Measurements from ENCODE around the gene PSD4.

PSD4 gene

DNA sequence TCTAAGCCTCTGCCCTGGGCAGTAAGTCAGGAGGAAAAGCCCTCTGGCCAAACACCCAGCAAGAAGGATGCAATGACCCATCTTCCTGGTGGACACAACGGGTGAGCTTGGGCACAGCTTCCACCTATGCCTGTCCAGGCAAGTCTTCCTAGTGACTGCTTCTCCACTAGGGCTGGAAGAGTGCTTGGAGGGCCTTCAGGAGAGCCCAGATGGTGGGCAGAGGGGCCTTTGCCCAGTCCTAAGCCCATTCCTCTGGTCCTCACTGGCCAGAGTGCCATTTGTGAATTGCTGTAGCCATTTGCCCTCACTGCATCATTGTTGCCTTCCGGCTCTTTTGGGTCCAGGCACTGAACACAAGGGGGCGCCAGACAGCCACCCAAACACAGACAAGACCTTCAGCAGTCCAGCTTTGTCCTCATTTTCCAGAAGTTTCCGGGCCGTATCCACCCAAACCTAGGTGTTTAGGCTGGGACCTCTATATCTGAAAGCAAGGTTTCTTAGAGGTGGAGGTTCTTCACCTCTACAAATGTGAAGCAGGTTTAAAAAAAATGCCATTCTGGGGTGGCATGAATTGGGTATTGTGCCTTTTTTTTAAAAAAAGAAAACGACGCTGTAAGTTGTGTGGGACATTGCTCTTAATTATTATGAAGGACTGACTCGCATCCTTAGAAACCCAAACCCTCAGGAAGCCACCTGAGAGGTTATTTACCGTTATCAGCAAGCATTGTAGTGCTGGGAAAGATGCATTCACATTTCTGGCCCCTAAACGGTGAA lies 75.4 kb downstream of the PSD4 start:
- peak; percentile 98 for ATAC-seq
- TF ChIP-seq BACH2 (CRISPR knock-in tag; IDR thresholded peaks at IDR 0.05; ENCODE audit: borderline replicate concordance): no peak
- no peak for TF ChIP-seq ARNTL (CRISPR knock-in tag; IDR thresholded peaks at IDR 0.05; ENCODE audit: borderline replicate concordance, low read depth)
- no peak for TF ChIP-seq ZNF70 (CRISPR knock-in tag; IDR thresholded peaks at IDR 0.05)
- TF ChIP-seq GLIS3 (CRISPR knock-in tag; IDR thresholded peaks at IDR 0.05): no peak
- no peak for TF ChIP-seq RARB (CRISPR knock-in tag; IDR thresholded peaks at IDR 0.05)
- TF ChIP-seq PATZ1 (CRISPR knock-in tag; IDR thresholded peaks at IDR 0.05; ENCODE audit: borderline replicate concordance): no peak
- no peak for TF ChIP-seq CSDC2 (CRISPR knock-in tag; IDR thresholded peaks at IDR 0.05)
- TF ChIP-seq CSRNP3 (CRISPR knock-in tag; IDR thresholded peaks at IDR 0.05): no peak
- TF ChIP-seq ZC3H10 (CRISPR knock-in tag; IDR thresholded peaks at IDR 0.05): no peak
- TF ChIP-seq ISL1 (CRISPR knock-in tag; IDR thresholded peaks at IDR 0.05): no peak
- TF ChIP-seq ZFP30 (CRISPR knock-in tag; IDR thresholded peaks at IDR 0.05): no peak
- no peak for TF ChIP-seq PPARA (CRISPR knock-in tag; IDR thresholded peaks at IDR 0.05; ENCODE audit: borderline replicate concordance)
- no peak for TF ChIP-seq ZNF565 (CRISPR knock-in tag; conservative IDR thresholded peaks at IDR 0.05; ENCODE audit: low read depth)
- no peak for TF ChIP-seq OSR1 (CRISPR knock-in tag; IDR thresholded peaks at IDR 0.05)
- no peak for TF ChIP-seq TOX (CRISPR knock-in tag; IDR thresholded peaks at IDR 0.05; ENCODE audit: borderline replicate concordance)
- no peak for TF ChIP-seq CREB5 (CRISPR knock-in tag; IDR thresholded peaks at IDR 0.05; ENCODE audit: low read depth)
- no peak for TF ChIP-seq ZNF8 (CRISPR knock-in tag; IDR thresholded peaks at IDR 0.05)
- no peak for TF ChIP-seq ESRRG (CRISPR knock-in tag; IDR thresholded peaks at IDR 0.05)
- no peak for TF ChIP-seq SNAI2 (CRISPR knock-in tag; IDR thresholded peaks at IDR 0.05)
- TF ChIP-seq TCF4 (CRISPR knock-in tag; IDR thresholded peaks at IDR 0.05; ENCODE audit: borderline replicate concordance): no peak

DNA sequence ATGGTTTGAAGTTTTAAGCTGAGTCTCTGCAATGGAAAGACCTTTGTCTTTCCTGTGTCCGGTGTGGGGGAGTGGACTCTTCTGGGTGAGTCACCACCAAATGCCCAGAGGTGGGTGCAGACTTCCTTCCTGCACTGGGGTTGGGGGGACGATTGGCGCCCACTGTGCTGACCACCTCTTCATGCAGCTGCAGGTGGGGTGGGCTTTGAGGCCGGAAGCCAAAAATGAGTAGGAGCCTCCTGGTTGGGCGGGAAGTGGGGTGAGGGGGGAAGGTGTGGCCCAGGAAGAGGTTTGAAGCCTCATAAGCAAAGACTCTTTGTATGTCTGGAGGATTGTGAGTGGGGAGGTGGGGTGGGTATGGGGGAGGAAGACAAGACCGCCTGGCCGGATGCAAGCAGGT lies 77.3 kb downstream of the PSD4 start:
- TF ChIP-seq PPARA (CRISPR knock-in tag; IDR thresholded peaks at IDR 0.05; ENCODE audit: borderline replicate concordance) (no peak), SNAI2 (CRISPR knock-in tag; IDR thresholded peaks at IDR 0.05) (no peak), ZFP3 (CRISPR knock-in tag; IDR thresholded peaks at IDR 0.05) (no peak), ZNF8 (CRISPR knock-in tag; IDR thresholded peaks at IDR 0.05) (no peak), BACH2 (CRISPR knock-in tag; IDR thresholded peaks at IDR 0.05; ENCODE audit: borderline replicate concordance) (no peak), GLIS3 (CRISPR knock-in tag; IDR thresholded peaks at IDR 0.05) (no peak), CSRNP3 (CRISPR knock-in tag; IDR thresholded peaks at IDR 0.05) (no peak), TCF4 (CRISPR knock-in tag; IDR thresholded peaks at IDR 0.05; ENCODE audit: borderline replicate concordance) (no peak), ZFP30 (CRISPR knock-in tag; IDR thresholded peaks at IDR 0.05) (no peak), TOX (CRISPR knock-in tag; IDR thresholded peaks at IDR 0.05; ENCODE audit: borderline replicate concordance) (no peak), ISL1 (CRISPR knock-in tag; IDR thresholded peaks at IDR 0.05) (no peak), PATZ1 (CRISPR knock-in tag; IDR thresholded peaks at IDR 0.05; ENCODE audit: borderline replicate concordance) (no peak), OSR1 (CRISPR knock-in tag; IDR thresholded peaks at IDR 0.05) (no peak), ARNTL (CRISPR knock-in tag; IDR thresholded peaks at IDR 0.05; ENCODE audit: borderline replicate concordance, low read depth) (no peak), RARB (CRISPR knock-in tag; IDR thresholded peaks at IDR 0.05) (no peak), ZNF70 (CRISPR knock-in tag; IDR thresholded peaks at IDR 0.05) (no peak)
- TF ChIP-seq, protein P1, sequence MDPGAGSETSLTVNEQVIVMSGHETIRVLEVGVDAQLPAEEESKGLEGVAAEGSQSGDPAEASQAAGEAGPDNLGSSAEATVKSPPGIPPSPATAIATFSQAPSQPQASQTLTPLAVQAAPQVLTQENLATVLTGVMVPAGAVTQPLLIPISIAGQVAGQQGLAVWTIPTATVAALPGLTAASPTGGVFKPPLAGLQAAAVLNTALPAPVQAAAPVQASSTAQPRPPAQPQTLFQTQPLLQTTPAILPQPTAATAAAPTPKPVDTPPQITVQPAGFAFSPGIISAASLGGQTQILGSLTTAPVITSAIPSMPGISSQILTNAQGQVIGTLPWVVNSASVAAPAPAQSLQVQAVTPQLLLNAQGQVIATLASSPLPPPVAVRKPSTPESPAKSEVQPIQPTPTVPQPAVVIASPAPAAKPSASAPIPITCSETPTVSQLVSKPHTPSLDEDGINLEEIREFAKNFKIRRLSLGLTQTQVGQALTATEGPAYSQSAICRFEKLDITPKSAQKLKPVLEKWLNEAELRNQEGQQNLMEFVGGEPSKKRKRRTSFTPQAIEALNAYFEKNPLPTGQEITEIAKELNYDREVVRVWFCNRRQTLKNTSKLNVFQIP (CRISPR knock-in tag; IDR thresholded peaks at IDR 0.05; ENCODE audit: borderline replicate concordance, low read depth): no peak
- no peak for ATAC-seq

All from SK-N-SH treated with all-trans-retinoic acid at 6 μM for 48 hours (cell line).